ENCODE measurements around the gene IGFBP7. TPM values are rescaled to one million over a fixed set of nuclear protein-coding genes. Genes with fewer than 3 reads are reported as not detected.

Gene IGFBP7
- total RNA-seq, 4 donors from 2014 or later: 515 to 1,168 (median 594) TPM

DNA sequence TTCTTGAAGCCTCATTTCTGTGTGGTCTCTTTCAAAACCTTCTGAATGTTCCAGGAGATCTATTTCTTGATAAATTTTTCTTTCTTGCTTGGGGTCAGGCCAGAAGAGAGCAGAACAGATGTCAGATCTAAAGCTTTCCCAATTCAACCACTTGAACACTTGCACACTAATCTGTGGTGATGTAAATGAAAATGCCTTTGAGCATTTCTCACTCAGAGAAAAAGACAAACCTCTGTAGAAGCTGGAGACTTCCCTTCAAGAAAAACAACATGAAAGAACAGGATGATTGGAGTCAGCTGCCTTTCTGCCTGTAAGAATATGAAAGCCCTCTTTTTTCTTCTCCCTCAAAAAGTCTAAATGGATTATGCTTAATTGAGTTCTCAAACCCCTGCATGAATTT is 11.2 kb downstream of the IGFBP7 start:
- DNase-seq (ENCODE audit: low spot score) (no peak), ATAC-seq (ENCODE audit: low FRiP score) (no peak)
- TF ChIP-seq, protein P1, sequence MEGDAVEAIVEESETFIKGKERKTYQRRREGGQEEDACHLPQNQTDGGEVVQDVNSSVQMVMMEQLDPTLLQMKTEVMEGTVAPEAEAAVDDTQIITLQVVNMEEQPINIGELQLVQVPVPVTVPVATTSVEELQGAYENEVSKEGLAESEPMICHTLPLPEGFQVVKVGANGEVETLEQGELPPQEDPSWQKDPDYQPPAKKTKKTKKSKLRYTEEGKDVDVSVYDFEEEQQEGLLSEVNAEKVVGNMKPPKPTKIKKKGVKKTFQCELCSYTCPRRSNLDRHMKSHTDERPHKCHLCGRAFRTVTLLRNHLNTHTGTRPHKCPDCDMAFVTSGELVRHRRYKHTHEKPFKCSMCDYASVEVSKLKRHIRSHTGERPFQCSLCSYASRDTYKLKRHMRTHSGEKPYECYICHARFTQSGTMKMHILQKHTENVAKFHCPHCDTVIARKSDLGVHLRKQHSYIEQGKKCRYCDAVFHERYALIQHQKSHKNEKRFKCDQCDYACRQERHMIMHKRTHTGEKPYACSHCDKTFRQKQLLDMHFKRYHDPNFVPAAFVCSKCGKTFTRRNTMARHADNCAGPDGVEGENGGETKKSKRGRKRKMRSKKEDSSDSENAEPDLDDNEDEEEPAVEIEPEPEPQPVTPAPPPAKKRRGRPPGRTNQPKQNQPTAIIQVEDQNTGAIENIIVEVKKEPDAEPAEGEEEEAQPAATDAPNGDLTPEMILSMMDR (IDR thresholded peaks at IDR 0.05): no peak

DNA sequence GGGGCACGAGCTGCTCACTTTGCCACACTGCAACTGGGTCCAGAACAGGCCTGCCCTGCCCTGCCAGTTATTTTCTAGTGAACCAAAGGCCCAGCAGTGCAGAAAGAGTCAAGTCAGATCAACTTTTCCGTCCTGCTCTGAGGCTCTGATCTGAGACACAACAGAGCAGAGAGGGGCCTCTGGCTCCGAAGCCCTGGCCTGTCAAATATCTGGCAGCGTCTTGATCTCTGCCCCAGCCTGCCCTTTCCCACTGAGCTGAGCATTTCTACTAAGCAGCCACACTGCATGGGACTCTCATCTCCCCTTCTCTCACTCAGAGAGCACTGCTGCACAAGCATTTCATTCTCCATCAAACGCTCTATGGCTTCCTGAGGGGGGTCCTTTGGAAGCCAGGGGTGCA is 11.8 kb downstream of the IGFBP7 start:
- no peak for ATAC-seq (ENCODE audit: low FRiP score)
- TF ChIP-seq, protein P1 (IDR thresholded peaks at IDR 0.05): no peak
- no peak for DNase-seq (ENCODE audit: low spot score)

DNA sequence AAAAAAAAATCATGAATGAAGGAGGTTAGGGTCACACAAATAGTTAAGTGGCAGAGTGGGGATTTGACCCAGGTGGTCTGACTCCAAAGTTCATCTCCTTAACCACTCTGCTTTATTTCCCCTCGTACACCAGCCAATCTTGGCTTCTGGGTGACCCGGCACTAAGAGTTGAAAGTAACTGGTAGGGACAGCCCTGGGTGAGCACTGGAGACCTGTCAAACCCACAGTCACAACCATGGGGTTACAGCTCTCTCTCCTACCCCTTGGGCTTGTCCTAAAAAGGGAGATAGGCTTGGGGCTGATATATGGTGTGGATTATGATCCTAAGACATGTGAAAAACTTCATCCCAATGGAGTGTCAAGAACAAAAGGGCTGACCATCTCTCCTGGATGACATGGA is 12.5 kb downstream of the IGFBP7 start:
- DNase-seq (ENCODE audit: low spot score) (no peak), ATAC-seq (ENCODE audit: low FRiP score) (no peak)
- TF ChIP-seq, protein P1 (IDR thresholded peaks at IDR 0.05): no peak

DNA sequence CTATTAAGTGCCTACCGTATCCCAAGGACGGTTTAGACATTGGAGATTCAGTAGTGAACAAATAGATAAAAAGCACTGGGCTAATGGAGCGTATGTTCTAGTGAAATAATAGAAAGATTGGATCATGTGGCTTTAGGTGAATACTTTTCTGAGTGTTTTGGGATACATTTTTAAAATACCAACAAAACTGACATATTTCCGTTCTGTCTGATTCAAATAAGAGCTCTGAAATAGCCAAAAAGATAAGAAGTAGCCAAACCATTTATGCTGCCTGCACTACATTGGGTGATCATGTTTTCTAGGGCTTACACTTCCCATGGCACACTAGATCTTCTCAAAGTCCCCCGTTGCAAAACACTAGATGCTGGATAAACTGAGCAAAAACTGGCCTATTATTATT is 14.2 kb downstream of the IGFBP7 start:
- TF ChIP-seq, protein P1 (IDR thresholded peaks at IDR 0.05): no peak
- ATAC-seq (ENCODE audit: low FRiP score): no peak
- DNase-seq (ENCODE audit: low spot score): no peak

DNA sequence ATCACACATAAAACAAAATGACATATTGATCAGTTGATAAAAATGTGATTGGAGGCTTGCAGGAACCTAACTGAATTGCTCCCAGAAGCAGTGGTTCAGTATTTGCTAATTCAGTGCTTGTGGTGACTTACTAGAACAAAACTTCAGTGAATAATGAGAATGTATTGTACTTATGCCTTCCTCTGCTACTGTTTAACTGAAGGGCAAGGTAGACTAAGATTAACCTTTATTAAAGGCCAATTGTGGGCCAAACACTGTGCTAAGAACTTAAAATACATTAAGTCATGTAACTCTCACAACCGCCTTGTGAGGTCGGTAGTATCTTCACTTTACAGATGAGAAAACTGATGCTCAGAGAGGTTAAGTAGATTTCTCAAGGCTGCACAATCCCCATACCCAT is 14.9 kb downstream of the IGFBP7 start:
- TF ChIP-seq, protein P1 (IDR thresholded peaks at IDR 0.05): no peak
- ATAC-seq (ENCODE audit: low FRiP score): no peak
- no peak for DNase-seq (ENCODE audit: low spot score)

DNA sequence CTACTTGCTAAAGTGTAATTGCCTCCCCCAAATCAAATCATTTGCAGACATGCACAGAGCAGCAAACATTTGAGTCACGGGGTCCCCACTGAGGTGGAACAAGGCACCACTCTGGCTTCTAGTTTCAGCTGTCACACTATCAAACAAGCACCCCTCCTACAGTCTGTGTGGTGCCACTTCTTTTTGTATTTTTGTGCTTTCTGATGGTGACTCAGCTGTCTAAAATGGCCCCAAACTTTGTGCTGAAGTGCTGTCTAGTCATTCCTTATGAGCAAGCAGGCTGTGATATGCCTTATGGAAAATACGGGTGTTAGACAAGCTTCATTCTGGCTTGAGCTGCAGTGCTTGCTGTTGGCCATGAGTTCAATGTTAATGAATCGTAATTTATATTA is 15.4 kb downstream of the IGFBP7 start:
- ATAC-seq (ENCODE audit: low FRiP score): no peak
- TF ChIP-seq, protein P1 (IDR thresholded peaks at IDR 0.05): no peak

DNA sequence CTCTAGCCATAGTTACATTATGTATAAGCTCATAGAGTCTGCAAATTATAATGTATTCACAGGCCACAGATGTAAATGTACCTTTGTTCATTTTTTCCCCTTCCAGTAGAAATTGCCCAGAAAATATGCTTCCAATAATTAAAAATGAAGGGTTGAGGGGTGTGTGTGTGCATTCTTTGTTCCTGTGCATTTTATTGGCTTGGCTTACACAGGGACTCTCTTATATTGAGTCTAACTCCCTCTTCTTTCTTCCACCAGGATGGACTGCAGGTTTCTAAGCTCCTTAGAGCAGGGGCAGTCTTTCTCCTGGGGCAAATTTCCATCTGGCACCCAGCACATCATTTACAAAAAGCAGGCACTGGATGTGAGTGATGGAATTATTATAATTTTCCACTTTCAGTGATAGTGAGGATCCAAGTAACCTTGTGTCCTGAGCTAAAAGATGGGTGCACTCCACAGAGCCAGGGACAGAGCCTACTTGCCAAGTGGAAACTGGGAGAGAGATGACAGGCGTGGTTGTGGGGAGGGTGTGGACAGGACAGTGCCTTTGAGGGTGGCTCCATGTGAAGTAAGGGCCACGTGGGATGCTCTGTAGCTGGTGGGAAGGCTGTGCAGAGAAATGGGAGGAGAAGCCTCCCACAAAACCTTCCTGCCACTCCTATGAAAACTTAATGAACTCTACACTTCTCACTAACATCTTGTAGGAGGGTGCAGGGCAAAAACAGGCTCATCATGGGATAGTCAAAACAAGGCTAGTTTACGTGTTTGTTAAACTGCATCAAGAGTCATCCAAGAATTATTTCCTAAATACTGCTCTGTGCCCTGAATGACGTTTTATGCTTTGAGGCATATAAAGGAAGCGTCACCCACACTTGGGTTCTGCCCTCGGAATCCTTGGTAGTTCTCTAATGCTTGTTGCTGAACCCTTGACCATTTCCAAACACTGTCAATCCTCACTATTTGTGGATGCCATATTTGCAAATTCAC is 16.0 kb downstream of the IGFBP7 start:
- no peak for DNase-seq (ENCODE audit: low spot score)
- ATAC-seq (ENCODE audit: low FRiP score): no peak
- TF ChIP-seq, protein P1 (IDR thresholded peaks at IDR 0.05): no peak

More for the DNA sequence above, 15.4 kb downstream of the IGFBP7 start:
- DNase-seq (ENCODE audit: low spot score): no peak

Data from omental fat pad (tissue), 4 donors.